ENCODE results near the gene SYT1.

Gene SYT1

GRCh38 chr12:79326222-79326621 lies 461.6 kb downstream of the SYT1 start:
- Mint-ChIP-seq H3K9me3 (peaks cover 2% of the 10 kb centered on the region), H3K4me1 (no peaks in the 10 kb centered on the region), H3K27ac (no peak overlapping the region), H3K27me3 (no peaks in the 10 kb centered on the region), H3K4me3 (no peak overlapping the region), H3K36me3 (no peaks in the 10 kb centered on the region)
- CTCF ChIA-PET = no interaction called here
- DNase-seq = no peak

GRCh38 chr12:79326663-79327062 lies 462.1 kb downstream of the SYT1 start:
- Mint-ChIP-seq H3K4me1 (no peaks in the 10 kb centered on the region), H3K9me3 (peaks cover 2% of the 10 kb centered on the region), H3K27ac (no peak overlapping the region), H3K36me3 (no peaks in the 10 kb centered on the region), H3K27me3 (no peaks in the 10 kb centered on the region), H3K4me3 (no peak overlapping the region)
- CTCF ChIA-PET = no interaction called here
- no peak for DNase-seq

GRCh38 chr12:79327465-79327864 lies 462.9 kb downstream of the SYT1 start:
- H3K9me3 Mint-ChIP-seq = peaks cover 2% of the 10 kb centered on the region
- H3K4me1 Mint-ChIP-seq = no peaks in the 10 kb centered on the region
- no peak for DNase-seq
- CTCF ChIA-PET = no interaction called here
- H3K27me3 Mint-ChIP-seq = no peaks in the 10 kb centered on the region
- H3K36me3 Mint-ChIP-seq = no peaks in the 10 kb centered on the region
- no peak overlapping the region for H3K27ac Mint-ChIP-seq
- H3K4me3 Mint-ChIP-seq = no peak overlapping the region

- CTCF ChIA-PET = no interaction called here
- Mint-ChIP-seq H3K9me3 (no peaks in the 10 kb centered on the region), H3K27ac (no peak overlapping the region), H3K4me3 (no peak overlapping the region), H3K36me3 (no peaks in the 10 kb centered on the region), H3K27me3 (no peaks in the 10 kb centered on the region), H3K4me1 (no peaks in the 10 kb centered on the region)
- DNase-seq = no peak
These were observed 465.4 kb downstream of the SYT1 start for GRCh38 chr12:79329933-79330332.

- no peaks in the 10 kb centered on the region for H3K9me3 Mint-ChIP-seq
- H3K27ac Mint-ChIP-seq = no peak overlapping the region
- no peaks in the 10 kb centered on the region for H3K27me3 Mint-ChIP-seq
- CTCF ChIA-PET = no interaction called here
- DNase-seq = no peak
- H3K4me1 Mint-ChIP-seq = no peaks in the 10 kb centered on the region
- no peak overlapping the region for H3K4me3 Mint-ChIP-seq
- no peaks in the 10 kb centered on the region for H3K36me3 Mint-ChIP-seq
These were observed 467.3 kb downstream of the SYT1 start for GRCh38 chr12:79331870-79332269.

GRCh38 chr12:79333144-79333543 lies 468.6 kb downstream of the SYT1 start:
- H3K27ac Mint-ChIP-seq = no peak overlapping the region
- no peak for DNase-seq
- H3K27me3 Mint-ChIP-seq = no peaks in the 10 kb centered on the region
- no peaks in the 10 kb centered on the region for H3K4me1 Mint-ChIP-seq
- no peak overlapping the region for H3K4me3 Mint-ChIP-seq
- H3K9me3 Mint-ChIP-seq = peaks cover 3% of the 10 kb centered on the region
- no peaks in the 10 kb centered on the region for H3K36me3 Mint-ChIP-seq
- CTCF ChIA-PET = no interaction called here

GRCh38 chr12:79337662-79338290 lies 473.2 kb downstream of the SYT1 start:
- Mint-ChIP-seq H3K4me1 (no peaks in the 10 kb centered on the region), H3K36me3 (no peaks in the 10 kb centered on the region), H3K27ac (no peak overlapping the region), H3K9me3 (peaks cover 3% of the 10 kb centered on the region), H3K27me3 (no peaks in the 10 kb centered on the region), H3K4me3 (no peak overlapping the region)
- CTCF ChIA-PET = no interaction called here
- no peak for DNase-seq

- H3K27me3 Mint-ChIP-seq = no peaks in the 10 kb centered on the region
- H3K4me1 Mint-ChIP-seq = no peaks in the 10 kb centered on the region
- CTCF ChIA-PET = no interaction called here
- H3K36me3 Mint-ChIP-seq = no peaks in the 10 kb centered on the region
- H3K9me3 Mint-ChIP-seq = no peaks in the 10 kb centered on the region
- no peak overlapping the region for H3K27ac Mint-ChIP-seq
- no peak overlapping the region for H3K4me3 Mint-ChIP-seq
- DNase-seq = peak; percentile 20
These were observed 480.6 kb downstream of the SYT1 start for GRCh38 chr12:79344855-79345847.

- CTCF ChIA-PET = no interaction called here
- Mint-ChIP-seq H3K27me3 (no peaks in the 10 kb centered on the region), H3K4me1 (no peaks in the 10 kb centered on the region), H3K36me3 (no peaks in the 10 kb centered on the region), H3K4me3 (no peak overlapping the region), H3K9me3 (no peaks in the 10 kb centered on the region), H3K27ac (no peak overlapping the region)
- no peak for DNase-seq
These were observed 483.3 kb downstream of the SYT1 start for GRCh38 chr12:79347866-79348265.

- Mint-ChIP-seq H3K27me3 (no peaks in the 10 kb centered on the region), H3K4me1 (no peaks in the 10 kb centered on the region), H3K36me3 (no peaks in the 10 kb centered on the region), H3K4me3 (no peak overlapping the region), H3K9me3 (no peaks in the 10 kb centered on the region), H3K27ac (no peak overlapping the region)
- DNase-seq = no peak
- CTCF ChIA-PET = no interaction called here
These were observed 486.7 kb downstream of the SYT1 start for GRCh38 chr12:79351251-79351650.

- H3K9me3 Mint-ChIP-seq = no peaks in the 10 kb centered on the region
- H3K27ac Mint-ChIP-seq = no peak overlapping the region
- no peak for DNase-seq
- H3K27me3 Mint-ChIP-seq = no peaks in the 10 kb centered on the region
- CTCF ChIA-PET = no interaction called here
- no peaks in the 10 kb centered on the region for H3K36me3 Mint-ChIP-seq
- H3K4me1 Mint-ChIP-seq = no peaks in the 10 kb centered on the region
- no peak overlapping the region for H3K4me3 Mint-ChIP-seq
These were observed 491.6 kb downstream of the SYT1 start for GRCh38 chr12:79356216-79356615.

- no peaks in the 10 kb centered on the region for H3K27me3 Mint-ChIP-seq
- no peaks in the 10 kb centered on the region for H3K4me1 Mint-ChIP-seq
- H3K9me3 Mint-ChIP-seq = no peaks in the 10 kb centered on the region
- CTCF ChIA-PET = no interaction called here
- no peak overlapping the region for H3K27ac Mint-ChIP-seq
- DNase-seq = no peak
- no peaks in the 10 kb centered on the region for H3K36me3 Mint-ChIP-seq
- no peak overlapping the region for H3K4me3 Mint-ChIP-seq
These were observed 492.5 kb downstream of the SYT1 start for GRCh38 chr12:79357048-79357447.

- no peaks in the 10 kb centered on the region for H3K4me1 Mint-ChIP-seq
- CTCF ChIA-PET = no interaction called here
- no peak overlapping the region for H3K4me3 Mint-ChIP-seq
- no peak overlapping the region for H3K27ac Mint-ChIP-seq
- H3K36me3 Mint-ChIP-seq = no peaks in the 10 kb centered on the region
- no peaks in the 10 kb centered on the region for H3K27me3 Mint-ChIP-seq
- no peaks in the 10 kb centered on the region for H3K9me3 Mint-ChIP-seq
- DNase-seq = no peak
These were observed 494.2 kb downstream of the SYT1 start for GRCh38 chr12:79358716-79359300.

GRCh38 chr12:79360286-79360685 lies 495.7 kb downstream of the SYT1 start:
- DNase-seq = no peak
- Mint-ChIP-seq H3K27me3 (no peaks in the 10 kb centered on the region), H3K4me1 (no peaks in the 10 kb centered on the region), H3K4me3 (no peak overlapping the region), H3K36me3 (no peaks in the 10 kb centered on the region), H3K9me3 (no peaks in the 10 kb centered on the region), H3K27ac (no peak overlapping the region)
- CTCF ChIA-PET = interaction anchor here (0.6 kb wide), 1 partner anchor 92 kb away, joined by 3 read pairs; no protein-coding TSS in a partner anchor

- no peaks in the 10 kb centered on the region for H3K36me3 Mint-ChIP-seq
- no peak overlapping the region for H3K4me3 Mint-ChIP-seq
- no peaks in the 10 kb centered on the region for H3K27me3 Mint-ChIP-seq
- CTCF ChIA-PET = no interaction called here
- no peaks in the 10 kb centered on the region for H3K4me1 Mint-ChIP-seq
- DNase-seq = no peak
- no peaks in the 10 kb centered on the region for H3K9me3 Mint-ChIP-seq
- no peak overlapping the region for H3K27ac Mint-ChIP-seq
These were observed 496.4 kb downstream of the SYT1 start for GRCh38 chr12:79360936-79361335.
